Measurements from ENCODE around the gene B4GALNT4.

DNA sequence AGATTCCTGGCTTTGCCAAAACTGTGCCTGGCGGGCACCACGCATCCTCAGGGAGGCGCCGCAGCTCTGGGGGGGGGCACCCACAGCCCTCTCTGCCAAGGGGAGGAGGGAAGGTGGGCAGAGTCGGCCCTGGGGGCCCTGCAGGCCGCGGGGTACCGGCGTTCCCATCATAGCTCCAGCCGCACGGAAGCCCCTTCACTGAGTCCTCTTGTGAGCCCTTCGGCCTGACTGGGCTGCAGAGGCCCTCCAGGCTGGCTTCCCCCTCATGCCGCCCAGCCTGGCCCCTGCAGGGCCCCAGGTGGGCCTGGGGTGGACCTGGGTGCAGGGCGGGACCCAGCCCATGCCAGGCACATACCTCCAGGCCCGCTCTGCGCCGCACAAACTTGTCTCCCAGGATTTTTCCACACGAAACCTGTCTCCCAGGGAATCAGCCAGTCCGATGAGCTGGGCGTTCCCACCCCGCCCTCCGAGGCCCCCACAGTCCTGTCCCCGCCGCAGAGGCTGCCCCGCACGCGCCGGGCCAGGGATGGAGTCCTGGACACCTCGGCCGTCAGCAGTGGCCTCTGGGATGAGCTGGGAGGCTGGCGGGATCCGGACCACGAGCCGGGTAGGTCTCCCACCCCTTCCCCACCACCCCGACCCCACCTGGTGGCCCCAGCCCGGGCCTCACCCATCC lies 22.9 kb downstream of the B4GALNT4 start:
- no peak for TF ChIP-seq POLR2A (IDR thresholded peaks at IDR 0.05)
- TF ChIP-seq, protein P1, sequence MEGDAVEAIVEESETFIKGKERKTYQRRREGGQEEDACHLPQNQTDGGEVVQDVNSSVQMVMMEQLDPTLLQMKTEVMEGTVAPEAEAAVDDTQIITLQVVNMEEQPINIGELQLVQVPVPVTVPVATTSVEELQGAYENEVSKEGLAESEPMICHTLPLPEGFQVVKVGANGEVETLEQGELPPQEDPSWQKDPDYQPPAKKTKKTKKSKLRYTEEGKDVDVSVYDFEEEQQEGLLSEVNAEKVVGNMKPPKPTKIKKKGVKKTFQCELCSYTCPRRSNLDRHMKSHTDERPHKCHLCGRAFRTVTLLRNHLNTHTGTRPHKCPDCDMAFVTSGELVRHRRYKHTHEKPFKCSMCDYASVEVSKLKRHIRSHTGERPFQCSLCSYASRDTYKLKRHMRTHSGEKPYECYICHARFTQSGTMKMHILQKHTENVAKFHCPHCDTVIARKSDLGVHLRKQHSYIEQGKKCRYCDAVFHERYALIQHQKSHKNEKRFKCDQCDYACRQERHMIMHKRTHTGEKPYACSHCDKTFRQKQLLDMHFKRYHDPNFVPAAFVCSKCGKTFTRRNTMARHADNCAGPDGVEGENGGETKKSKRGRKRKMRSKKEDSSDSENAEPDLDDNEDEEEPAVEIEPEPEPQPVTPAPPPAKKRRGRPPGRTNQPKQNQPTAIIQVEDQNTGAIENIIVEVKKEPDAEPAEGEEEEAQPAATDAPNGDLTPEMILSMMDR (IDR thresholded peaks at IDR 0.05 in 4 of 5, conservative IDR thresholded peaks at IDR 0.05 in 1 of 5): no peak

Measured in gastrocnemius medialis (tissue), 4 donors.